Posterior cingulate gyrus (tissue), 11 donors: ENCODE data around the gene IZUMO1R.
"Not testable (repeated sequence)": the region's sequence is repeated elsewhere in the genome, so short reads cannot be mapped to it uniquely, and the experiment has no call there.

Experiments
- DNase-seq, 10 donors: peaks; one replicate each; pipeline versions ENCODE4 v3.0.0 to v3.0.0-alpha.2; 2020 to 2021; ENCODE audit warnings: mixed read lengths in 3 of 10
- intact Hi-C: fragments of 100-400 bp; cut with DNase I; formaldehyde crosslinking; loops from one replicate; pipeline ENCODE4 v1.15.1; 2023

IZUMO1R gene

DNA sequence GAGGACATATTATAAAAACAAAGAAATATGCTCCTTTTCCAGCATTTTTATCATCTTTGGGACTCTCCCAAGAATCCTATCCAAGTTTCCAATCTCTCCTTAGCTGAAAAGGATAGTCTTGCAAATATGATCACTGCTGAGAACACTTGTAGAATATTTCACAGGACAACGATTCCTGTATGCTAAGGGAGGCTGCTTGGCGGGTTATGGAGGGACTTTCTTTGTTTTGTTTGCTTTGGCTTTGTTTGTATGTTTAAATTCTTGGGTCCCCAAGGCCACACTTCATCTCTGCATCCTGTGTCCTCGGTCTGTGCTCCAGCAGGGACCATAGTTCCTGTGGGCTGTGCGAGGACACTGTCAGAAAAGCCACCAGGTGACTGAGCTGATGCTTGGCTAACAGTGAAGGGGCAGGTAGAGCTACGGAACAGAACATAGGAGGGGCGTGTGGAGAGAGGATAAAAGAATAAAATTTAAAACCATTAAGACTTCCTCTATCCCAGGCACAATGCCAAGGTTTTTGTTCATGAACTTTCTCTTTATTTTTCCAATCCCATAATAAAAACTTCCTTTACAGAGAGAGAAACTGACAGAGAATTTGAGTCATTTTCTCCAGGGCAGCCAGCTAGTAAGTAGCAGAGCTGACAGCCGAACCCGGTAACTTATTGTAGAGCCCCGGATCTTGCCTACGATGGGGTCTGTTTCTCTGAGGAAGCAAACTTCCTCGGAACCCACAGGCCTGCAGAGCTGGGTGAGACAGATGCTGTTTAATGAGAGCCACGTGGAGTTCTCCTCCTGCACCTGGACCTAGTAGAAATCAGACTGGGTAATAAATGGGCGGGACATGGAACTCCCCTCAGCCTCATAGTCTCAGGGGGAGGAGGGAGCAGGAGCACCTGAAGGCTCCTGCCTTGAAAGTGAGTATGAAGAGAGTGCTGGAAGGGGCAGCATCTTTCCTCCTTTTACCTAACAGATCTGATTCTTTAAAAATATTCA is at the start of gene IZUMO1R:
TSS of gene IZUMO1R (plus strand) at position 615 of the 993 bp plus-strand sequence. CDS start 1,057 bp downstream, outside the sequence.
- intact Hi-C loops: no loop called here
- DNase-seq: no peak

DNA sequence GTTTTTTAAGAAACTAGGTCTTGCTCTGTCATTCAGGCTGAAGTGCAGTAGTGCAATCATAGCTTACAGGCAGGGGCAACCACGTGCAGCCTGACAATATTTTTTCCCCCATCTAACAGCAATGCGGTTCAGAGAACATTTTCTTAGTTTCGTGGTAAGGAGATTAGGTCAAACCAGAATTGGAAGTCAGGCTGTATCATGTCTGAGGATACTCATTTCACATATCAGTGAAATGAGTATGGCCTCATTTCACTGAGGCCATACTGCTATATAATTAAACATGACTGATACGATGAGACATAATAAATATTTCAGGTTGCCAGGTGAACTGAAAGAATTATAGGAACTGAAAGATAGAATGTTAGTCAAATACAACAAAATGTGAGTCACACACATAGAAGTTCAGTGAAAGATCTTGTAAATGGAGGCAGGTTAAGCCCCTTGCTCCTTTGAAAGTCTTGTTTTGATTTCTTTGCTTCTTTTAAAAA is 32.5 kb upstream of the IZUMO1R start:
- no peak for DNase-seq
- intact Hi-C loops: no loop called here

- intact Hi-C loops: no loop called here
- DNase-seq: no peak
Observed at GRCh38 chr11:94272738-94273313, 31.6 kb upstream of the IZUMO1R start.

- intact Hi-C loops: no loop called here
- no peak for DNase-seq
Observed at GRCh38 chr11:94275961-94276360, 28.4 kb upstream of the IZUMO1R start.

- intact Hi-C loops: no loop called here
- DNase-seq: no peak
Observed at GRCh38 chr11:94276943-94277342, 27.4 kb upstream of the IZUMO1R start.

GRCh38 chr11:94278207-94278606 is 26.2 kb upstream of the IZUMO1R start:
- intact Hi-C loops, DNase-seq: not testable (repeated sequence)

DNA sequence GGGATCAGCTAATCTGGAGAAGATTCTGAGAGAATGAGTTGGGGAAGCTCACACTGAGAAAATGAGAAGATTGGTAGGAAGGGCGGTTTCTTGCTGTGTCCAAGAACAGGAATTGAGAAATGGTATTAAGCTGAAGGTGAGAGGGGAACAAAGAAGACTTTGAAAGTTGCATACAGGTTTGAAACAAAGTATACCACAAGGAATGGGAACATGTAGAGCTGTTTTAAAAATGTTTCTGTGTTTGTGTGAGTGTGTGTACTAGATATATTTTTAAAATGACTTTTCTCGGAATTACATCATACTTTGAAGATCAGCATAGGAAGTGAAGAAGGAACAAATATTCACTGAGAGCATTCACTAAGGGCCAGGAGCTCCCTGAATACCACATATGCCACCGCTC is 24.4 kb upstream of the IZUMO1R start:
- intact Hi-C loops: no loop called here
- DNase-seq: no peak

DNA sequence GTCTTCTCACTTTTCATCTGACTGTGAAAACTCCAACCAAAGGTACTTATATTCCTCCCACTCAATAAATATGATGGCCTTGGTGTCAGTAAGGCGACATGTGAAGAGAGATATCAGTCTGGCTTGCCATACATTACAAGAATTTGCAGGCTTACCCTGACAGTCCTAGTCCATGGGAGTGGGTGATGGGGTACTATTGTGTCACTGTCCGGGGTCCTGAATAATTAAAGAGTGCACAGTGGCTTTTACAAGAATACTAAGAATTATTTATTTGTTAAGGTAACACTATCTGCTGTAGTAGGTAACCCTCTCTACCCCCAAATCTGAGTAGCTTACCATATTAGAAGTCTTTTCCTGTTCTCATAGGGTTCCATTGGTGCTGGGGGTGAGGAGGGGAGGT is 23.1 kb upstream of the IZUMO1R start:
- intact Hi-C loops: no loop called here
- DNase-seq: no peak

DNA sequence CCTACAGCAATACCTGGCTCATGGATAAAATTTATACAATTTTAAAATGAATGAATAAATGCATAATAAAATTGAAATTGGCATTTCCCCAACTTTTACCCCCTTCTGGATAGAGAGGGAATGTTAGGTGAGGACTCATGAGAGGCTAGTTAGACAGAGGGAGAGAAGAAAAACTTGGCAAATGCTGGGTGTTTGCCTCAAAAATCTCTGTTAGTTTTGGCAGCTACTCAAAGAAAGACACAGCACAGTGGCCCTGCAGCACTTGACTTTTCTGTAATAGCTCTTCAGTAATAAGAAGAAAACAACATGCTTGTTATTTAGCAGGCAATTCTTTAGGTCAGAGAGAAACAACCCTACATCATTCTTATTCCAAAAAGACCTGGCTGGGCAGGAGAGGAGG is 20.7 kb upstream of the IZUMO1R start:
- intact Hi-C loops: no loop called here
- DNase-seq: no peak

GRCh38 chr11:94295534-94295933 is 8.8 kb upstream of the IZUMO1R start:
- intact Hi-C loops: no loop called here

GRCh38 chr11:94297985-94298576 is 6.3 kb upstream of the IZUMO1R start:
- intact Hi-C loops: no loop called here
- DNase-seq: no peak

More at GRCh38 chr11:94295534-94295933, 8.8 kb upstream of the IZUMO1R start:
- no peak for DNase-seq

- DNase-seq: no peak
- intact Hi-C loops: no loop called here
Observed at GRCh38 chr11:94302776-94303175, 1.6 kb upstream of the IZUMO1R start.

GRCh38 chr11:94305146-94305545 is 766 bp downstream of the IZUMO1R start:
- intact Hi-C loops: no loop called here
- DNase-seq: no peak

- intact Hi-C loops: no loop called here
- peak in 1 of 10 donors; percentile 68 for DNase-seq
Observed at GRCh38 chr11:94307101-94307791, 2.9 kb downstream of the IZUMO1R start.

- no peak for DNase-seq
- intact Hi-C loops: no loop called here
Observed at GRCh38 chr11:94308024-94308423, 3.6 kb downstream of the IZUMO1R start.

DNA sequence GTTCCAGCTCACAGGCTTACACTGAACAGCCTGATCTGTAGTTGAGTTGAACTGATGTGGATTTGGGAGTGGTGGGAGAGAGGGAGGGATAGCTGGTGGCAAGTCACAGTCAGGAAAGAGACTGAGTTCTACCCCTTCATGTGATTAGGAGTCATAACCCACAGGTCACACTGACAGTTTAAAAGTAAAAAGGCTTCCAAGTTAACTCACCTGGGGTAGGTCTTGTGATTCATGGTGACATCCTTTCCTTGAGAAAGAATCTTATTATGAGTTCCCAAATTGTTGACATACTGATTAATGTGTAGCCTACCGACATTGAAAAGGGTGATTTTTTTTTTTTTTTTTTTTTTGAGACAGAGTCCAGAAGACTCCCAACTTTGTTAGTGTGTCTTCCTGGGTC is 5.4 kb downstream of the IZUMO1R start:
- DNase-seq: no peak
- intact Hi-C loops: no loop called here

GRCh38 chr11:94310191-94310875 is 6.0 kb downstream of the IZUMO1R start:
- intact Hi-C loops: no loop called here
- DNase-seq: no peak

GRCh38 chr11:94312339-94312738 is 8.0 kb downstream of the IZUMO1R start:
- intact Hi-C loops: no loop called here
- no peak for DNase-seq

GRCh38 chr11:94314064-94314463 is 9.7 kb downstream of the IZUMO1R start:
- intact Hi-C loops: no loop called here
- no peak for DNase-seq

DNA sequence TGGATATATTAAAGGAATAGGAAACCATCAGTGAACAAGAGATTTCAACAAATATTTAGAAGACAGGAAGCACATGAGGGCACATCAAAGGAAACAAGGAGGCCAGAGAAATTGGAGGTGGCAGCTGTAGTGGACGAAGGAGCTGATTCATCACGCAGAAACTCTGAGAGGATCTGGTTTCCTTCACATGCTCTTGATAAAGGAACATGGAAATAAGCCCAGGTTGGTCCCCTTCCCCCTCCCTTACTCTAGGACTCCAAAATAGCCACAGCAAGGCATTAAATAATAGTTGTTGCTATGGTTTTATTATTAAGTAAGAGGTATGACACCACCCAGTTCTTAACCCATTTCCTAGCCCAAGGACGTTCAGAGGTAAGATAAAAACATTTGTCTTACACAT is 11.3 kb downstream of the IZUMO1R start:
- DNase-seq: no peak
- intact Hi-C loops: no loop called here
